Neural cell (in vitro differentiated cells): Measurements from ENCODE around the gene SHQ1. TPM values are rescaled to one million over a fixed set of nuclear protein-coding genes. Genes with fewer than 3 reads are reported as not detected.

Source experiments
- H2AFZ ChIP-seq: fragments of 200-600, 300-800 bp; sonication (generic), shearing (Covaris generic); 2 replicates; pipeline ENCODE4 v1.6.0; 2014; ENCODE audit warnings: low read depth, mild to moderate bottlenecking, antibody characterized with exemption, low read length, moderate library complexity
- H3F3A ChIP-seq: fragments of 200-600 bp; shearing (Covaris generic); 2 replicates; pipeline ENCODE4 v1.6.1; 2016; ENCODE audit warnings: mild to moderate bottlenecking, moderate library complexity, mixed read lengths, antibody characterized with exemption, low read length; ENCODE audit not compliant: insufficient read depth, poor library complexity, severe bottlenecking
- H3K27ac ChIP-seq: fragments of 200-600, 300-800 bp; sonication (generic), shearing (Covaris generic); 2 replicates; pipeline ENCODE4 v1.5.1; 2014; ENCODE audit warnings: mild to moderate bottlenecking, low read length, moderate library complexity
- H3K27me3 ChIP-seq: fragments of 300-800, 200-600 bp; sonication (generic), shearing (Covaris generic); 2 replicates; pipeline ENCODE4 v1.6.0; 2014; ENCODE audit warnings: mild to moderate bottlenecking, low read depth, low read length, moderate library complexity; ENCODE audit not compliant: insufficient read depth
- H3K36me3 ChIP-seq: fragments of 300-800, 200-600 bp; sonication (generic), shearing (Covaris generic); 2 replicates; pipeline ENCODE4 v1.5.1; 2014; ENCODE audit warnings: mild to moderate bottlenecking, antibody characterized with exemption, low read length, moderate library complexity; ENCODE audit not compliant: insufficient read depth
- H3K4me2 ChIP-seq: fragments of 300-800, 200-600 bp; sonication (generic), shearing (Covaris generic); 2 replicates; pipeline ENCODE4 v1.6.0; 2014; ENCODE audit warnings: mild to moderate bottlenecking, low read length
- H3K4me3 ChIP-seq: fragments of 300-800, 200-600 bp; sonication (generic), shearing (Covaris generic); 2 replicates; pipeline ENCODE4 v1.5.1; 2014; ENCODE audit warnings: mild to moderate bottlenecking, low read length, moderate library complexity
- H3K79me2 ChIP-seq: fragments of 200-600 bp; shearing (Covaris generic); replicated peaks from 2 replicates; pipeline ENCODE4 v1.6.0; 2014; ENCODE audit warnings: mild to moderate bottlenecking, low read length, moderate library complexity; ENCODE audit not compliant: insufficient read depth
- H3K9ac ChIP-seq: fragments of 300-800, 200-600 bp; sonication (generic), shearing (Covaris generic); 2 replicates; pipeline ENCODE4 v1.6.1; 2016; ENCODE audit warnings: mild to moderate bottlenecking, low read length, mixed read lengths
- H3K9me2 ChIP-seq: fragments of 200-600 bp; shearing (Covaris generic); 2 replicates; pipeline ENCODE4 v1.6.1; 2016; ENCODE audit warnings: mild to moderate bottlenecking, low read length, mixed read lengths; ENCODE audit not compliant: insufficient read depth
- H3K9me3 ChIP-seq: fragments of 200-600, 300-800 bp; sonication (generic), shearing (Covaris generic); 2 replicates; pipeline ENCODE4 v1.6.1; 2016; ENCODE audit warnings: mild to moderate bottlenecking, mixed run types, low read length, moderate library complexity, mixed read lengths
- H4K20me1 ChIP-seq: fragments of 200-600 bp; shearing (Covaris generic); 2 replicates; pipeline ENCODE4 v1.6.1; 2016; ENCODE audit warnings: mild to moderate bottlenecking, mixed run types; ENCODE audit not compliant: insufficient read depth
- CTCF ChIP-seq: fragments of 450-650 bp; IDR thresholded peaks from 2 replicates; pipeline ENCODE4 v1.5.1; 2014; ENCODE audit warnings: antibody characterized with exemption, mild to moderate bottlenecking, moderate library complexity; ENCODE audit not compliant: poor library complexity, severe bottlenecking
- EP300 ChIP-seq: fragments of 450-650 bp; conservative IDR thresholded peaks from 2 replicates; pipeline ENCODE4 v1.6.1; 2014; ENCODE audit warnings: antibody characterized with exemption, mild to moderate bottlenecking, moderate library complexity; ENCODE audit not compliant: poor library complexity, severe bottlenecking
- EZH2 ChIP-seq: fragments of 200-600, 300-800 bp; shearing (Covaris generic), sonication (generic); IDR thresholded peaks from 2 replicates; pipeline ENCODE4 v1.6.1; 2014; ENCODE audit warnings: antibody characterized with exemption, low read length, borderline replicate concordance, mild to moderate bottlenecking; ENCODE audit not compliant: insufficient read depth, poor library complexity, severe bottlenecking
- MXI1 ChIP-seq: fragments of 450-650 bp; conservative IDR thresholded peaks from 2 replicates; pipeline ENCODE4 v1.6.1; 2014; ENCODE audit warnings: antibody characterized with exemption, mild to moderate bottlenecking; ENCODE audit not compliant: poor library complexity, severe bottlenecking
- POLR2AphosphoS5 ChIP-seq: IDR thresholded peaks from 2 replicates; pipeline ENCODE4 v1.6.1; 2012
- RAD21 ChIP-seq: fragments of 450-650 bp; conservative IDR thresholded peaks from 2 replicates; pipeline ENCODE4 v1.6.1; 2014; ENCODE audit warnings: antibody characterized with exemption, mild to moderate bottlenecking, moderate library complexity
- SMC3 ChIP-seq: fragments of 450-650 bp; conservative IDR thresholded peaks from 2 replicates; pipeline ENCODE4 v1.6.1; 2014; ENCODE audit warnings: antibody characterized with exemption, mild to moderate bottlenecking, moderate library complexity; ENCODE audit not compliant: poor library complexity
- TAF1 ChIP-seq: IDR thresholded peaks from 2 replicates; pipeline ENCODE4 v1.6.1; 2012; ENCODE audit warnings: low read depth
- polyA plus RNA-seq: library from polyadenylated mRNA; depleted of rRNA; stranded (reverse); fragments of >200 nt; gene quantifications from 2 replicates; pipeline ENCODE4 v1.2.3, GENCODE V29; 2014
- TF ChIP-seq, protein P1 (sequence below): IDR thresholded peaks from 2 replicates; pipeline ENCODE4 v1.6.1; 2012; ENCODE audit warnings: borderline replicate concordance

The SHQ1 gene
- polyA plus RNA-seq, 1 donor from 2014 or later, result 14.3 TPM

- Histone ChIP-seq H3K27me3 (no peaks in the 10 kb centered on the region), H3K36me3 (no peaks in the 10 kb centered on the region), H3K9me2 (no peaks in the 10 kb centered on the region), H3K4me3 (no peak overlapping the region), H4K20me1 (no peaks in the 10 kb centered on the region), H3K27ac (no peak overlapping the region), H3K79me2 (no peaks in the 10 kb centered on the region), H3K9ac (no peak overlapping the region), H3K4me2 (no peak overlapping the region), H3F3A (no peaks in the 10 kb centered on the region), H3K9me3 (no peaks in the 10 kb centered on the region), H2AFZ (no peak overlapping the region)
- TF ChIP-seq SMC3 (no peak), TAF1 (no peak), CTCF (no peak), EP300 (no peak), RAD21 (no peak), MXI1 (no peak), EZH2 (no peak), POLR2AphosphoS5 (no peak)
- TF ChIP-seq, protein P1, sequence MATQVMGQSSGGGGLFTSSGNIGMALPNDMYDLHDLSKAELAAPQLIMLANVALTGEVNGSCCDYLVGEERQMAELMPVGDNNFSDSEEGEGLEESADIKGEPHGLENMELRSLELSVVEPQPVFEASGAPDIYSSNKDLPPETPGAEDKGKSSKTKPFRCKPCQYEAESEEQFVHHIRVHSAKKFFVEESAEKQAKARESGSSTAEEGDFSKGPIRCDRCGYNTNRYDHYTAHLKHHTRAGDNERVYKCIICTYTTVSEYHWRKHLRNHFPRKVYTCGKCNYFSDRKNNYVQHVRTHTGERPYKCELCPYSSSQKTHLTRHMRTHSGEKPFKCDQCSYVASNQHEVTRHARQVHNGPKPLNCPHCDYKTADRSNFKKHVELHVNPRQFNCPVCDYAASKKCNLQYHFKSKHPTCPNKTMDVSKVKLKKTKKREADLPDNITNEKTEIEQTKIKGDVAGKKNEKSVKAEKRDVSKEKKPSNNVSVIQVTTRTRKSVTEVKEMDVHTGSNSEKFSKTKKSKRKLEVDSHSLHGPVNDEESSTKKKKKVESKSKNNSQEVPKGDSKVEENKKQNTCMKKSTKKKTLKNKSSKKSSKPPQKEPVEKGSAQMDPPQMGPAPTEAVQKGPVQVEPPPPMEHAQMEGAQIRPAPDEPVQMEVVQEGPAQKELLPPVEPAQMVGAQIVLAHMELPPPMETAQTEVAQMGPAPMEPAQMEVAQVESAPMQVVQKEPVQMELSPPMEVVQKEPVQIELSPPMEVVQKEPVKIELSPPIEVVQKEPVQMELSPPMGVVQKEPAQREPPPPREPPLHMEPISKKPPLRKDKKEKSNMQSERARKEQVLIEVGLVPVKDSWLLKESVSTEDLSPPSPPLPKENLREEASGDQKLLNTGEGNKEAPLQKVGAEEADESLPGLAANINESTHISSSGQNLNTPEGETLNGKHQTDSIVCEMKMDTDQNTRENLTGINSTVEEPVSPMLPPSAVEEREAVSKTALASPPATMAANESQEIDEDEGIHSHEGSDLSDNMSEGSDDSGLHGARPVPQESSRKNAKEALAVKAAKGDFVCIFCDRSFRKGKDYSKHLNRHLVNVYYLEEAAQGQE, result no peak
Observed at GRCh38 chr3:72812201-72812600, 36.0 kb downstream of the SHQ1 start.

- Histone ChIP-seq H3K4me3 (no peak overlapping the region), H3K9me3 (no peaks in the 10 kb centered on the region), H3K27ac (no peak overlapping the region), H3K79me2 (no peaks in the 10 kb centered on the region), H4K20me1 (no peaks in the 10 kb centered on the region), H3K27me3 (no peaks in the 10 kb centered on the region), H3K9ac (no peak overlapping the region), H3K9me2 (no peaks in the 10 kb centered on the region), H2AFZ (no peak overlapping the region), H3F3A (no peaks in the 10 kb centered on the region), H3K4me2 (no peak overlapping the region), H3K36me3 (no peaks in the 10 kb centered on the region)
- TF ChIP-seq MXI1 (no peak), SMC3 (peak; percentile 43), CTCF (peak; percentile 52), RAD21 (peak; percentile 43)
- TF ChIP-seq, protein P1, result no peak
Observed at GRCh38 chr3:72811571-72811970, 36.7 kb downstream of the SHQ1 start.
